Activated CD8-positive, alpha-beta memory T cell treated with anti-CD3 and anti-CD28 coated beads, Interleukin-2, amount 10 ng/mL, durations not matched to agents 7 days and 5 days (primary cell): ENCODE measurements around the gene RPN1. TPM values are rescaled to one million over a fixed set of nuclear protein-coding genes. Genes with fewer than 3 reads are reported as not detected.
A peak's percentile ranks its signal among the peaks of the same experiment; 100 is the strongest.

Experiments used
- ATAC-seq: fragments of 150-1000 bp; cut with Tn5 transposase; one replicate; pipeline ENCODE4 v1.10.0; 2021; ENCODE audit warnings: moderate library complexity
- CTCF ChIA-PET: fragments of 350-600 bp; sonication (Branson Sonifier 250); formaldehyde crosslinking; loops from one replicate; lab custom pipeline; 2021; ENCODE audit warnings: antibody characterized with exemption; lab: Charles Lee
- DNase-seq: peaks from one replicate; pipeline ENCODE4 v3.0.0-alpha.2; 2020
- H3K27ac Mint-ChIP-seq: one replicate; pipeline ENCODE4 v1.8.0; 2021; ENCODE audit warnings: mild to moderate bottlenecking, mixed read lengths
- H3K27me3 Mint-ChIP-seq: one replicate; pipeline ENCODE4 v1.8.0; 2021; ENCODE audit warnings: mixed read lengths
- H3K36me3 Mint-ChIP-seq: one replicate; pipeline ENCODE4 v1.8.0; 2021; ENCODE audit warnings: mild to moderate bottlenecking, mixed read lengths
- H3K4me1 Mint-ChIP-seq: one replicate; pipeline ENCODE4 v1.8.0; 2021; ENCODE audit warnings: mixed read lengths
- H3K4me3 Mint-ChIP-seq: one replicate; pipeline ENCODE4 v1.8.0; 2021; ENCODE audit warnings: mild to moderate bottlenecking, moderate library complexity, mixed read lengths
- H3K9me3 Mint-ChIP-seq: one replicate; pipeline ENCODE4 v1.8.0; 2022; ENCODE audit warnings: low read depth, mixed read lengths
- total RNA-seq, 2 experiments: library from RNA; stranded (reverse); gene quantifications; one replicate each; pipeline ENCODE4 v1.2.3, GENCODE V29; 2021

Gene RPN1
- total RNA-seq: 100 to 1,000 TPM; 151 to 175 TPM

- Mint-ChIP-seq H3K9me3 (no peaks in the 10 kb centered on the region), H3K4me3 (peak within 1 kb of the TSS; percentile 84), H3K27me3 (no peaks in the 10 kb centered on the region), H3K36me3 (peaks cover 11% of the 10 kb centered on the region), H3K27ac (peak within 1 kb of the TSS; percentile 85), H3K4me1 (peaks cover 47% of the 10 kb centered on the region)
- CTCF ChIA-PET: interaction anchor here (0.8 to 3.3 kb wide), 7 partner anchors 15 to 195 kb away, joined by 3 to 27 read pairs (median 5); no protein-coding TSS in a partner anchor
- DNase-seq (peak; percentile 97), ATAC-seq (peak; percentile 98)
These were observed at the start of gene RPN1 for GRCh38 chr3:128650096-128651050. Gene RPN1 (minus strand): TSS chr3:128650818. CDS start chr3:128650800, 18 bp downstream.

- Mint-ChIP-seq H3K27ac (no peak overlapping the region), H3K4me3 (peak overlapping the region; percentile 24), H3K27me3 (peaks cover 13% of the 10 kb centered on the region), H3K4me1 (peaks cover 4% of the 10 kb centered on the region), H3K9me3 (no peaks in the 10 kb centered on the region), H3K36me3 (no peaks in the 10 kb centered on the region)
- ATAC-seq (peak; percentile 60), DNase-seq (no peak)
- CTCF ChIA-PET: interaction anchor here (0.6 to 2.1 kb wide), 4 partner anchors 18 to 677 kb away, joined by 3 to 6 read pairs (median 4); no protein-coding TSS in a partner anchor
These were observed 47.8 kb upstream of the RPN1 start for GRCh38 chr3:128698211-128699047.

- no peak overlapping the region for H3K4me3 Mint-ChIP-seq
- DNase-seq (no peak), ATAC-seq (no peak)
- no peaks in the 10 kb centered on the region for H3K36me3 Mint-ChIP-seq
- no peaks in the 10 kb centered on the region for H3K9me3 Mint-ChIP-seq
- peaks cover 13% of the 10 kb centered on the region for H3K27me3 Mint-ChIP-seq
- no peak overlapping the region for H3K27ac Mint-ChIP-seq
- CTCF ChIA-PET: interaction anchor here (1.0 kb wide), 1 partner anchor 91 kb away, joined by 4 read pairs; no protein-coding TSS in a partner anchor
- H3K4me1 Mint-ChIP-seq: peaks cover 4% of the 10 kb centered on the region
These were observed 46.7 kb upstream of the RPN1 start for GRCh38 chr3:128697341-128697740.

- ATAC-seq (no peak), DNase-seq (no peak)
- no peaks in the 10 kb centered on the region for H3K9me3 Mint-ChIP-seq
- H3K4me3 Mint-ChIP-seq: no peak overlapping the region
- CTCF ChIA-PET: no interaction called here
- H3K36me3 Mint-ChIP-seq: no peaks in the 10 kb centered on the region
- H3K27me3 Mint-ChIP-seq: peaks cover 10% of the 10 kb centered on the region
- H3K4me1 Mint-ChIP-seq: peaks cover 3% of the 10 kb centered on the region
- no peak overlapping the region for H3K27ac Mint-ChIP-seq
These were observed 43.1 kb upstream of the RPN1 start for GRCh38 chr3:128693696-128694095.

- Mint-ChIP-seq H3K27me3 (peaks cover 2% of the 10 kb centered on the region), H3K9me3 (no peaks in the 10 kb centered on the region), H3K36me3 (no peaks in the 10 kb centered on the region), H3K4me1 (peaks cover 4% of the 10 kb centered on the region), H3K27ac (no peak overlapping the region), H3K4me3 (no peak overlapping the region)
- CTCF ChIA-PET: interaction anchor here (1.3 to 2.2 kb wide), 3 partner anchors 8 to 106 kb away, joined by 3 to 12 read pairs (median 3); no protein-coding TSS in a partner anchor
- DNase-seq (no peak), ATAC-seq (no peak)
These were observed 38.4 kb upstream of the RPN1 start for GRCh38 chr3:128689060-128689459.

GRCh38 chr3:128686465-128686864 is 35.8 kb upstream of the RPN1 start:
- Mint-ChIP-seq H3K9me3 (no peaks in the 10 kb centered on the region), H3K36me3 (no peaks in the 10 kb centered on the region), H3K27ac (no peak overlapping the region), H3K27me3 (peaks cover 2% of the 10 kb centered on the region), H3K4me3 (no peak overlapping the region), H3K4me1 (peaks cover 5% of the 10 kb centered on the region)
- no peak for ATAC-seq
- DNase-seq: no peak
- CTCF ChIA-PET: interaction anchor here (1.4 to 1.5 kb wide), 2 partner anchors 32 to 159 kb away, joined by 3 to 5 read pairs; no protein-coding TSS in a partner anchor

GRCh38 chr3:128684986-128685726 is 34.5 kb upstream of the RPN1 start:
- no peak overlapping the region for H3K27ac Mint-ChIP-seq
- DNase-seq: no peak
- no peak overlapping the region for H3K4me3 Mint-ChIP-seq
- peaks cover 9% of the 10 kb centered on the region for H3K4me1 Mint-ChIP-seq
- H3K27me3 Mint-ChIP-seq: peaks cover under 1% of the 10 kb centered on the region
- no peaks in the 10 kb centered on the region for H3K36me3 Mint-ChIP-seq
- CTCF ChIA-PET: interaction anchor here (0.9 to 1.5 kb wide), 3 partner anchors 30 to 161 kb away, joined by 3 to 5 read pairs (median 3); no protein-coding TSS in a partner anchor
- no peak for ATAC-seq
- no peaks in the 10 kb centered on the region for H3K9me3 Mint-ChIP-seq

- no peak for ATAC-seq
- H3K27ac Mint-ChIP-seq: no peak overlapping the region
- no peak overlapping the region for H3K4me3 Mint-ChIP-seq
- H3K9me3 Mint-ChIP-seq: no peaks in the 10 kb centered on the region
- H3K4me1 Mint-ChIP-seq: peaks cover 12% of the 10 kb centered on the region
- CTCF ChIA-PET: no interaction called here
- DNase-seq: no peak
- H3K27me3 Mint-ChIP-seq: no peaks in the 10 kb centered on the region
- no peaks in the 10 kb centered on the region for H3K36me3 Mint-ChIP-seq
These were observed 33.3 kb upstream of the RPN1 start for GRCh38 chr3:128683957-128684356.

- CTCF ChIA-PET: interaction anchor here (0.7 to 2.8 kb wide), 15 partner anchors 9 to 197 kb away, joined by 3 to 34 read pairs (median 10); partner anchors contain the start of genes ACAD9 and RAB7A
- Mint-ChIP-seq H3K9me3 (no peaks in the 10 kb centered on the region), H3K27ac (peak overlapping the region; percentile 86), H3K4me1 (peaks cover 12% of the 10 kb centered on the region), H3K4me3 (peak overlapping the region; percentile 79), H3K36me3 (no peaks in the 10 kb centered on the region), H3K27me3 (peaks cover 2% of the 10 kb centered on the region)
- ATAC-seq: no peak
- DNase-seq: no peak
These were observed 30.8 kb upstream of the RPN1 start for GRCh38 chr3:128681369-128681829.

- peak; percentile 98 for ATAC-seq
- peak overlapping the region; percentile 79 for H3K4me3 Mint-ChIP-seq
- H3K27ac Mint-ChIP-seq: peak overlapping the region; percentile 93
- H3K4me1 Mint-ChIP-seq: peaks cover 13% of the 10 kb centered on the region
- CTCF ChIA-PET: interaction anchor here (0.6 to 2.8 kb wide), 30 partner anchors 9 to 544 kb away, joined by 3 to 34 read pairs (median 5); partner anchors contain the start of genes ACAD9, RAB7A and RPN1
- H3K27me3 Mint-ChIP-seq: peaks cover 2% of the 10 kb centered on the region
- peak; percentile 95 for DNase-seq
- H3K9me3 Mint-ChIP-seq: no peaks in the 10 kb centered on the region
- H3K36me3 Mint-ChIP-seq: no peaks in the 10 kb centered on the region
These were observed 30.2 kb upstream of the RPN1 start for GRCh38 chr3:128680603-128681368.

- no peaks in the 10 kb centered on the region for H3K9me3 Mint-ChIP-seq
These were observed 28.7 kb upstream of the RPN1 start for GRCh38 chr3:128679338-128679737.

More at GRCh38 chr3:128679338-128679737, 28.7 kb upstream of the RPN1 start:
- Mint-ChIP-seq H3K36me3 (no peaks in the 10 kb centered on the region), H3K27ac (no peak overlapping the region), H3K4me1 (peaks cover 17% of the 10 kb centered on the region), H3K4me3 (no peak overlapping the region), H3K27me3 (peaks cover 2% of the 10 kb centered on the region)
- CTCF ChIA-PET: interaction anchor here (2.8 kb wide), 2 partner anchors 120 to 167 kb away, joined by 25 to 27 read pairs; no protein-coding TSS in a partner anchor
- ATAC-seq (no peak), DNase-seq (no peak)
